PFSK-1 (cell line): ENCODE results near the gene TERB1.
A peak's percentile ranks its signal among the peaks of the same experiment; 100 is the strongest.

Source experiments
- FOXP2 ChIP-seq: optimal IDR thresholded peaks from 2 replicates; pipeline ENCODE3; 2011; ENCODE audit warnings: borderline replicate concordance, control low read depth, inconsistent platforms; ENCODE audit not compliant: insufficient read depth; ENCODE audit errors: extremely low read length, extremely low read depth
- POLR2AphosphoS5 ChIP-seq: IDR thresholded peaks from 2 replicates; pipeline ENCODE4 v1.6.1; 2012; ENCODE audit warnings: low read depth, mild to moderate bottlenecking, control low read depth, low read length, moderate library complexity
- REST ChIP-seq, 2 experiments: IDR thresholded peaks; 2 replicates each; pipeline versions ENCODE4 v1.6.1 to v1.8.0; 2011 to 2012; ENCODE audit warnings: low read depth in 2 of 2, low read length in 2 of 2, control low read depth in 1 of 2, inconsistent platforms in 1 of 2, mild to moderate bottlenecking in 1 of 2, moderate library complexity in 1 of 2; ENCODE audit not compliant: insufficient read depth in 1 of 2
- SIN3A ChIP-seq: IDR thresholded peaks from 2 replicates; pipeline ENCODE4 v1.6.1; 2012; ENCODE audit warnings: mild to moderate bottlenecking, low read length, moderate library complexity, borderline replicate concordance; ENCODE audit not compliant: insufficient read depth
- TAF1 ChIP-seq: IDR thresholded peaks from 2 replicates; pipeline ENCODE4 v1.6.1; 2012; ENCODE audit warnings: low read length, control low read depth, borderline replicate concordance; ENCODE audit not compliant: insufficient read depth

The TERB1 gene

GRCh38 chr16:66832661-66833305, 31.4 kb upstream of the TERB1 start:
- TF ChIP-seq TAF1 = no peak
- no peak for TF ChIP-seq SIN3A
- TF ChIP-seq REST (IDR thresholded peaks at IDR 0.05; ENCODE audit: insufficient read depth in 1 of 2, low read depth in 2 of 2, low read length in 2 of 2) = no peak
- no peak for TF ChIP-seq FOXP2
- TF ChIP-seq POLR2AphosphoS5 = no peak

GRCh38 chr16:66832190-66832589, 30.8 kb upstream of the TERB1 start:
- TF ChIP-seq REST (IDR thresholded peaks at IDR 0.05; ENCODE audit: insufficient read depth in 1 of 2, low read depth in 2 of 2, low read length in 2 of 2) (no peak), TAF1 (no peak), SIN3A (no peak), POLR2AphosphoS5 (no peak), FOXP2 (no peak)

- TF ChIP-seq REST (IDR thresholded peaks at IDR 0.05; ENCODE audit: insufficient read depth in 1 of 2, low read depth in 2 of 2, low read length in 2 of 2) (no peak), FOXP2 (peak; percentile 80), SIN3A (no peak), POLR2AphosphoS5 (peak; percentile 92), TAF1 (peak; percentile 67)
Observed at GRCh38 chr16:66830422-66831404, 29.3 kb upstream of the TERB1 start, which contains the start of gene NAE1. Gene NAE1 (minus strand): TSS chr16:66830976. CDS start chr16:66830899, 77 bp downstream.

DNA sequence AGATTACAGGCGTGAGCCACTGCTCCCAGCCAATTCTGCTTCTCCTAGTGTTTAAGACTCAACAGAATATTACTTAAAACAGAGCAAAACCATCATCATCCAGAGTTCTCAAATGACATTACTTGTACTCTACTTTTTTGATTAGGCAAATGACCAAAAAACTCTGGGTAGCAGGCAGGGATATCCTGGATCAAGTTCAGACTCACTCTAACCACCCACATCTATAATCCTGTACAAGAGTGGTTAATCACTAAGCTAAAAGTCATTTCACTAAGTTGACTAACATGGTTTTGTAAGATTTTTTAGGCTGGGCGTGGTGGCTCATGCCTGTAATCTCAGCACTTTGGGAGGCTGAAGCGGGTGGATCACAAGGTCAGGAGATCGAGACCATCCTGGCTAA, 22.6 kb upstream of the TERB1 start:
- no peak for TF ChIP-seq TAF1
- TF ChIP-seq POLR2AphosphoS5 = no peak
- TF ChIP-seq SIN3A = no peak
- TF ChIP-seq REST (IDR thresholded peaks at IDR 0.05; ENCODE audit: insufficient read depth in 1 of 2, low read depth in 2 of 2, low read length in 2 of 2) = no peak
- no peak for TF ChIP-seq FOXP2
